GM19395 (cell line): ENCODE results near the gene CAMK1D.

Experiments
- ATAC-seq: cut with Tn5 transposase; IDR thresholded peaks from one replicate; pipeline ENCODE4 v1.9.1; 2021; ENCODE audit warnings: mild to moderate bottlenecking, moderate library complexity; ENCODE audit not compliant: unreplicated experiment

The CAMK1D gene

GRCh38 chr10:12397941-12398340 is 48.6 kb downstream of the CAMK1D start:
- no peak for ATAC-seq

- no peak for ATAC-seq
These were observed 51.1 kb downstream of the CAMK1D start for GRCh38 chr10:12400266-12400931.

- no peak for ATAC-seq
These were observed 52.1 kb downstream of the CAMK1D start for GRCh38 chr10:12401466-12401865.

DNA sequence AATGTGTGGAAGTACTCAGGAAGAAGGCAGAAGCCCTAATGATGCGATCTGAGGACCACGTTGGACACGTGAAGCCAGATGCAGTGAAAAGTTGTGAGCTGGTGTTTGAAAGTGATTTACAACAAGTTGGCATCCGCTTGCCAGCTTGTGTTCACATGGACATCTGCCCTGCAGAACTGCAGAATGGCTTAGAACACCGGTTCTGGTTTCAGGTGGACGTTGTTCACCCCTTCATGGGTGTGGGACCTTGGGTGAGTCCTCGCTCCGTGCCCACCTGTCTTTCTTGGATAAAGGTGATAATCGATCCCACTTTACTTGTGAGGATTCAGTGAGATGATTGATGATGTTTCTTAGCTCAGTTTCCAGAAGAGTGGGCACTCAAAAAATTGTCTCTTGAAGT is 53.8 kb downstream of the CAMK1D start:
- ATAC-seq: no peak

GRCh38 chr10:12405342-12406320 is 56.3 kb downstream of the CAMK1D start:
- no peak for ATAC-seq

- no peak for ATAC-seq
These were observed 57.5 kb downstream of the CAMK1D start for GRCh38 chr10:12406764-12407400.

DNA sequence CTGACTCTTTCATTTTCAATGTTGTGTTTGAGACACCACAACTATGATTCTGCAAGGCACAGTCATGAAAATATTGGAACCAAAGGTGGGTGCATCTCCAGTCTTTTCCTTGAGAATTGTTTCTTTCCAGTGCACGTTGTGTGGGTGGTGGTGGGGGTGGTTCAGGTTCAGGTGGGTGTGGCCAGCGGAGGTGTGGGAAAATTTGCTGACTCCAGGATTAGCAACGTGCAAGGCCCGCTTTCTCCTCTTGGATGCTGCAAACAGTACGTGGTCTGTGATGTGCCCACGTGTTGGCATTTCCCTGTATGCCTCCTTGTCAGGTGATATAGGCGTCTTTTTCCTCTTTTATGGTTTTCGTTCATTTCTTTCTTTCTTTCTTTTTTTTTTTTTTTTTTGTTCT is 59.1 kb downstream of the CAMK1D start:
- no peak for ATAC-seq

DNA sequence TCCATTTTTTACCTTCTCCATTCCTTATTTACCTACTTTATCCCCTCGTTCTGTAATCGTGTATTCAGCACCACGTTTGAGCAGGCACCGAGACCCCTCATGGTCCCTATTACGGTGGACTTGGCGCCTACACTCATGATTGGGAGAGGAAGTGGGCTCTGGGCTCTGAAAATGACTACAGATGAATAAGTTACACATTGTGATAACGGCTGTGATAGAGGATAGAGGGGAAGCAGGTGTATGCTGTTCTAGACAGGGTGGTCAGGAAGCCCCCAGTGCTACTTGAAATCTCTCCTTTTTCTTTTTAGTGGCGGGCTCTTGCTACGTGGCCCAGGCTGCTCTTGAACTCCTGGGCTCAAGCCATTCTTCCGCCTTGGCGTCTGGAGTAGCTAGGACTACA is 59.8 kb downstream of the CAMK1D start:
- ATAC-seq: no peak

GRCh38 chr10:12409613-12410012 is 60.3 kb downstream of the CAMK1D start:
- ATAC-seq: no peak

GRCh38 chr10:12412666-12413368 is 63.5 kb downstream of the CAMK1D start:
- ATAC-seq: no peak

GRCh38 chr10:12413369-12413711 is 64.0 kb downstream of the CAMK1D start:
- no peak for ATAC-seq

- ATAC-seq: no peak
These were observed 65.1 kb downstream of the CAMK1D start for GRCh38 chr10:12414278-12414989.

DNA sequence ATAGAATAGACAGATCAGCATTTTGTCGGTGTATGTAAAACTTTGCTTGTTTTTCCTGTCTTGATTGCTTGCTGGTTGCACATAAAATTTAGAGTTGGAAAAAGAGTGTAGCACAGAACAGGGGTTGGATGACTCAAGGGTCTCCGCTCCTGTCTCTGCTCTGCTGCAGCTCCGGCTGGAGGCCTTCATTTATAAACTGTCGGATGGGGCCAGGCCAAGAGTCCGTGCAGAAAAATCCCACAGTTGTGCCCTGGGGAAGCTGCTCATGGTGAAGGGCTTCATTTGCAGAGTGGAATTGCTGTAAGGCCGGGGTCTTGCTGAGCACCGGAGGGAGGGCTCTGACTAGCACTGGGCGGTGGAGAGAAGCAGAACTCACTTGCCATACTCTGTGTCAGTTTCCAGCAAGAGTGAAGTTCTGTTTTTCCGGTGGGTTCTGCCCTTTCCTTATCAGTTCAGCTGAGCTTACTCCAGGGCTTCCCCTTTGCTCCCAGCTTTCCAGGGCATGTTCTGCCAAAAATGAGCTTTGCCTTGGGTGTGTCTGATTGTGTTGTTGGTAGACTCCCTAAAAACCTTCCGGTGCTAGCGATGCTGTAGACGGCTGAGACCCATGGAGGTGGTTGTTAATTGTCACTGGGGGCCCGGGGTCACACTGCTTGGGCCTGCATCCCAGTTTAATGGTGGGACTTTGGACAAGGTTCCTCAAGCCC is 67.2 kb downstream of the CAMK1D start:
- no peak for ATAC-seq

GRCh38 chr10:12417331-12417730 is 68.0 kb downstream of the CAMK1D start:
- ATAC-seq: no peak

GRCh38 chr10:12418000-12418399 is 68.7 kb downstream of the CAMK1D start:
- no peak for ATAC-seq

DNA sequence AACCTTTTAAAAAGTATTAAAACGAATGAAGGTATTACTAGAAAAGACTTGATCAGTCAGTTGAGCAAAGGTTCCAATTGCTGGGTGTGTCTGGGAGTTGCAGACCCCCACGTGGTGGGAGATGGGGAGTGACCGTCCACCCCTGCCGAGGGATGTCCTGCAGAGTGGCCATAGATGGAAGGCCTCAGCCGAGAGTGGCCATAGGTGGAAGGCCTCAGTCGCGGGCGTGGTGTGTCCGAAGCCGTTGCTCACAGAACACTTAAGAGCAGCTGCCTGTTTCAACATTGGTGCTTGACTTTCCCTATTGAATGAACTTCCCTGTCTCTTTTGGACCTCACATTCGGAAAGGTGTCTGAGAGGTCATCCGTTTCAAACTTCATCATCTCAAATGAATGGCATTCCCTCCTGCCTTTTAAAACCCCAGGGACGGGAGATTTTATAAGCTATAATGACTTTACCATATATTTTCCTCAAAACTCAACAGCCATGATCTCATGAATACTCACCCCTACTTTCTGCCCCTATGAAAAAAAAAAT is 69.4 kb downstream of the CAMK1D start:
- no peak for ATAC-seq

- ATAC-seq: no peak
These were observed 70.0 kb downstream of the CAMK1D start for GRCh38 chr10:12419262-12419847.

- ATAC-seq: no peak
These were observed 71.3 kb downstream of the CAMK1D start for GRCh38 chr10:12420530-12421120.

DNA sequence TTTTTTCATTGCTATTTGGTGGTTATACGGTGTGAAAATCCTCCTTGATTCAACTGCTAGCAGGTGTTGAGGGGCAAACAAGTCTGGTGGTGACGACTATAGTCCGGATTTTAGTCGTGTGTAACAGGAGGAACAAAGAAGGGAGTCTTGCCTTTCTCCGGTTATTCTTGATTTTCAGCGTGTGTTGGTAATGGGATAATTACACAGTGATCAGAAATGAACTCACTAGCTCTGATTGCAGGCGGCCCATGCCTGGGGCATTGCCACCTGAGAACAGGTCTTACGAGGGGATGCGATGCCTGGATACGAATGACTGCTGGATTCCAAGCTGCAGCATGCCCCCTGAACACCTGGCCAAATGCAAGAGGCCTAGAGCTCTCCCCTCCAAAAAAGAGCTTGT is 72.8 kb downstream of the CAMK1D start:
- ATAC-seq: no peak
